ENCODE results near the gene STN1. TPM values are rescaled to one million over a fixed set of nuclear protein-coding genes. Genes with fewer than 3 reads are reported as not detected.
A peak's percentile ranks its signal among the peaks of the same experiment; 100 is the strongest.

STN1 gene
- total and polyA plus RNA-seq, 3 donors from 2014 or later: 48.2 to 50.5 (median 50.1) TPM

DNA sequence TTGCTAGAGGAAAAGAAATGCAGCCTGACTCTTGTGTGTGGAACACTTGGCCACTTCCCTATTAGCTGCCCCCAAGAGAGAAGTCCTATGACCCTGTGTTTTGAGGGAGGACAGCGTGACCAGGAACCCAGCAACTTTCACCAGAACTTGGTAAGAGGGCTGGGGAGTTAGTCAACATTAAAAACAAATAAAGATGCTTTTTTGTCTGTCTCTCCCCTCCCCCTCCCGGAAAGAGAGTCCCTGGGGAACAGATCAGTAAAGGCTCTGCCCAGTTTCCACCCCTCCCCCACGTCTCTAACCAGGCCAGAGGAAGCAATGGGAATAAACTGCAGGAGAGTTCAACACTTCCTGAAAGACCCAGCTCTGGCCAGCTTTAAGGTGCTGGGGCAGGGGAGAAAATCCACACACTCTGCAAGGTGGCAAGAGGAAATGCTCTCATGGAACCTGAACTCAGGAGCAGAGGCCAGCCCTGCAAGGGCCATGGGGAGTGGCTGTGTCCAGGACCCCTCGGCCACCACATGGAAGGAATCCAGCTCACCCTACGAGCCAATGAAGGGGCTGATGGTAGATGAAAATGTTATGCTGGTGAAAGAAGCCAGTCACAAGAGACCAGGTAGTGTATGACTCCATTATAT, 84.1 kb downstream of the STN1 start:
- peaks cover 29% of the 10 kb centered on the region for H3K4me1 ChIP-seq
- H3K4me3 ChIP-seq: no peak overlapping the region
- DNase-seq: peak; percentile 74
- TF ChIP-seq POLR2A (IDR thresholded peaks at IDR 0.05) (no peak), CTCF (IDR thresholded peaks at IDR 0.05) (no peak)
- peak overlapping the region in 1 of 2 donors; percentile 61 for H3K27ac ChIP-seq
- 38 to 44% methylated on average over 5 of the region's 5 CpGs for WGBS, 2 donors
- no peaks in the 10 kb centered on the region for H3K36me3 ChIP-seq (ENCODE audit: low read depth, missing control alignments)
- no peaks in the 10 kb centered on the region for H3K27me3 ChIP-seq
- no peaks in the 10 kb centered on the region for H3K9me3 ChIP-seq
- intact Hi-C loops (cut with DNase I; ENCODE audit: low total_unique reads): no loop called here

DNA sequence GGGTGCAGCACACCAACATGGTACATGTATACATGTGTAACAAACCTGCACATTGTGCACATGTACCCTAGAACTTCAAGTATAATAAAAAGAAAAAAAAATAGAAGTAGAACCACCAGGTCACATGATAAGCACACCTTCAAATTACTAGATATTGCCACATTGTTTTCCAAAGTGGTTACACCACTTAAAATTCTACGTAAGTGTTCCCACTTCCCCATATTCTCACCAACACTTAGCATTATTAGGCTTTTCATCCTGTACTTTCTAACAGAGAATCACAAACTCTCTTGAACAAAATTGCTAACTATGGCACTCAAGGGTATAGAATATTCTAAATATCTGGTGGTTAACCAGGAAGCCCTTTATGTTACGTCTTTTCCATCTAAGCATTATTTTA, 85.2 kb downstream of the STN1 start:
- Histone ChIP-seq H3K9me3 (no peaks in the 10 kb centered on the region), H3K27ac (no peak overlapping the region), H3K4me3 (no peak overlapping the region), H3K27me3 (no peaks in the 10 kb centered on the region), H3K4me1 (peaks cover 29% of the 10 kb centered on the region), H3K36me3 (ENCODE audit: low read depth, missing control alignments) (no peaks in the 10 kb centered on the region)
- WGBS, 2 donors: 97 to 98% methylated on average over 2 of the region's 2 CpGs
- TF ChIP-seq POLR2A (IDR thresholded peaks at IDR 0.05): no peak
- no peak for TF ChIP-seq CTCF (IDR thresholded peaks at IDR 0.05)
- DNase-seq: no peak
- intact Hi-C loops (cut with DNase I; ENCODE audit: low total_unique reads): no loop called here

Other genes starting within 250 kb of the STN1 start
- 10 to 100 TPM; 10.8 to 12.0 TPM for gene SH3PXD2A, start 62.6 kb downstream of the STN1 start, total RNA-seq
- gene SH3PXD2A, start 62.6 kb downstream of the STN1 start, polyA plus RNA-seq (ENCODE audit: insufficient read depth, low read depth, low replicate concordance): 12.1 TPM
- gene SLK, start 49.0 kb upstream of the STN1 start, total RNA-seq: 10 to 100 TPM; 57.7 to 59.4 TPM
- gene SLK, start 49.0 kb upstream of the STN1 start, polyA plus RNA-seq (ENCODE audit: insufficient read depth, low read depth, low replicate concordance): 10.7 TPM
- gene COL17A1, start 167.7 kb upstream of the STN1 start, total RNA-seq: 10 to 100 TPM in 1 of 2 donors, 1 to 10 TPM in 1; 7.1 to 30.6 TPM
- 17.1 TPM for gene COL17A1, start 167.7 kb upstream of the STN1 start, polyA plus RNA-seq (ENCODE audit: insufficient read depth, low read depth, low replicate concordance)
- 10 to 100 TPM; 14.7 to 42.8 TPM for gene SFR1, start 204.0 kb upstream of the STN1 start, total RNA-seq
- 25.3 TPM for gene SFR1, start 204.0 kb upstream of the STN1 start, polyA plus RNA-seq (ENCODE audit: insufficient read depth, low read depth, low replicate concordance)

Data from testis (tissue), 3 donors.